LHCN-M2 (cell line): Measurements from ENCODE around the gene PRKAG1. TPM values are rescaled to one million over a fixed set of nuclear protein-coding genes. Genes with fewer than 3 reads are reported as not detected.

ENCODE experiments used
- DNase-seq: peaks from one replicate; pipeline ENCODE4 v3.0.0-alpha.2; 2012; ENCODE audit warnings: low read depth
- total RNA-seq: library from RNA; depleted of rRNA; stranded (reverse); fragments of >200 nt; gene quantifications from 2 replicates; pipeline ENCODE4 v1.2.3, GENCODE V29; 2014

Gene PRKAG1
- total RNA-seq, 1 experiment from 2014 or later = 77.4 TPM

- DNase-seq = no peak
These were observed 13.1 kb upstream of the PRKAG1 start for GRCh38 chr12:49031573-49032161.

GRCh38 chr12:49030714-49031572, 12.4 kb upstream of the PRKAG1 start:
- no peak for DNase-seq

GRCh38 chr12:49030119-49030518, 11.5 kb upstream of the PRKAG1 start:
- DNase-seq = no peak

DNA sequence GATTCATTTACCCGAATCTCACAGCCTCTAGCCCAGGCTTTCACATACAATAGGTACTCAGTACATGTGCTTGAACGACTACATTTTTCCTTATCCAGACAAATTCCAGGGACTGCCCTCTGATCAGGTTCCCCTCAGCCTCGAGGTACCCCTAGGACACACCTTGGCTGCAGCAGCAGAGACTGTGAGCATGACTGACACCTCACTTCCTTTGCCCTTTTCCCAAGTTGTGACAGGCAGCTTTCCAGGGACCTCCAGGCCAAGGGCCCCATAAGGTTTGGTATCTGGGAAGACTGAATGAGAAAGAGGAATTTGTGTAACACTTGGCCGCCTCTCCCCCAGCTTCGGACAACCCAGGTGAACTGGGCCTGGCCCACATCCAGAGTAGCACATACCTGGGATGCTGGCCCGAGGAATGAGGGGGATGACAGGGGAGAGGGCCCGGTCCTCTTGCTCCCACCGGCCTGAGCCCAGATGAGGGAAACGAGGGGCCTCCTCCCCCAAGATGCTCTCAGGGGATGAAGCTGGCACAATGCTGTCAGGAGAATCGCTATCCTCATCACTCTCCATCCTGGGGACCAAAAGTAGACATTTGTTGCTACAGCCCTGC, 10.2 kb upstream of the PRKAG1 start:
- DNase-seq = no peak

DNA sequence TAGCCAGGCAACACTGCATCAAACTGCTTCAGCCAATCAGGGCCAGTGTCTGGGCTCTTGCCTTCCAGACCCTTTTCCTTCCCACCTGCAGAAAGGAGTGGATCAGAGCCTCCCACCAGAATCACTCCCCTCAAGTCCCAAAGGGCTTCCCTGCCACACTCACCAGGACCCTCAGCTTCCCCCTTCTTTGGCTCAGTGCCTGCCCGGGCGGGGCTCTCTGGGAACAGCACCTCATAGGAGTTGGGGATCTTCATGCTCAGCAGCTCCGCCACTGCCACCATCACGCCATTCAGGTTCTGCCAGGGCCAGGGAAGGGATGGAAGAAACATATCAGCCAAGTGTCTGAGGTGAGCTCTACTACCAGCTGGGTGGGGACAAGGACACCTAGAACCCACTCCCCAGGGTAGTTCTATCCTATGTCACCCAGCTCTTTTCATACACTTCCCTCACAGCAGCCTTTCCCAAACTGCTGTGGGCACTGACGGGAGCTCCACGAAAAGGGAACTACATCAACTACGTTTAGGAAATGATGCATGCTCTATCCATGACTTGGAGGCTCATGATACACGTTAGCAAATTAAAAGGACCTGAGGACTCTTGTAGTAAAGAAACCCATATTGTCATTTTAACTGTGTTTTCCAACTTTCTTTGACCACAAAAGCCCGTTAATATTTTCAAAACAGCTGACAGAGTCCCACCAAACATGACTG, 9.4 kb upstream of the PRKAG1 start:
- no peak for DNase-seq

- no peak for DNase-seq
These were observed 8.3 kb upstream of the PRKAG1 start for GRCh38 chr12:49026678-49027480.

DNA sequence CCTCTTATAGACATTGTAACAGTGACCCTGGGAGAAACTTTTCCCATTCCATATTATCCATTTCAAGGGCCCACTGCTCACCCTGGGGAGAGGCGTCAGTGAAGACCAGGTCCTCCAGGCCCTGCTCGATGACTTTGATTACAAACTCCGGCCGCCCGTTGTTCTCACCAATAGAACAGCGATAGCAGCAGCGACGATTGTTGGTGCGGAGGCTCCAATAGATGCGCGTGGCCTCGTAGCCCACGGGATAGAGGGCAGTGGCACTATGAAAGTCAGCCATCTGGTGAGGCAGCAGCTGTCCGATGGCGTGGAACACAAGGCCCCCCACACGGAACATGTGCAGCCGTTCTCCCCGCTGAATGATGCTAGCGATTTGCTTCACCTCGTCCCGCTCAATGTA, 7.5 kb upstream of the PRKAG1 start:
- DNase-seq = no peak

DNA sequence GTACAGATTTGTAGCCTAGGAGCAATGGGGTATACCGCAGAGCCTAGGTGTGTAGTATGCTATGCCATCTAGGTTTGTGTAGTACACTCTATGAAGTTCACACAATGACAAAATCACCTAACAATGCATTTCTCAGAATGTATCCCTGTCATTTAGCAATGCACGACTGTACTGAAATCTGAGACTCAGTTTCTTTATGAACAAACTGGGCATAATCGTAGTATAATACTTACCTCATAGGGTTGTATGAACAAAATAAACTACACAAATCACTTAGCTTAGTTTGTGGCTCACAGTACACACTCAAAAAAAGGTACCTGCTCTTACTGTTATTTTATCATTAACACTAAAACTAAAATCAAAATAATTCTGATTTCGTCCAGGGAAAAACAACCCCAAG, 6.9 kb upstream of the PRKAG1 start:
- DNase-seq = no peak

DNA sequence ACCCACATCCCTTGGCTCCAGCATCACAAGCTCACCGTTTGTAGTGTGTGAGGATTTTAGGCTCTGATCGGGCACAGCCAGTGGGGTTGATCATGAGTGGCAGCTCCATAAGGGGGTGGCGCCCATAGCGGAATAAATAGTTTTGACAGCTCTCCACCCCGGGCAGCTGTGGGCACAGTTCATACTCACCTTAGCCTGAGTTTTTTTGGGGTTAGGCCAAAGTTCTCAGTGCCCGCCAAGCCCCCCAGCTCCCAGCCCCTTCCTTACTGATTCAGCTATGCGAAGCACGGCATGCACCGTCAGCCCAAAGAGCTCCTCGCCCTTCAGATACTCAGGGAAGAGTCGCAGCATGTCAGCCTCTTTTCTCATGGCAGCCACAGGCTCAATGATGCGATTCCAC, 6.0 kb upstream of the PRKAG1 start:
- DNase-seq = no peak

GRCh38 chr12:49023812-49024211, 5.2 kb upstream of the PRKAG1 start:
- DNase-seq = no peak

DNA sequence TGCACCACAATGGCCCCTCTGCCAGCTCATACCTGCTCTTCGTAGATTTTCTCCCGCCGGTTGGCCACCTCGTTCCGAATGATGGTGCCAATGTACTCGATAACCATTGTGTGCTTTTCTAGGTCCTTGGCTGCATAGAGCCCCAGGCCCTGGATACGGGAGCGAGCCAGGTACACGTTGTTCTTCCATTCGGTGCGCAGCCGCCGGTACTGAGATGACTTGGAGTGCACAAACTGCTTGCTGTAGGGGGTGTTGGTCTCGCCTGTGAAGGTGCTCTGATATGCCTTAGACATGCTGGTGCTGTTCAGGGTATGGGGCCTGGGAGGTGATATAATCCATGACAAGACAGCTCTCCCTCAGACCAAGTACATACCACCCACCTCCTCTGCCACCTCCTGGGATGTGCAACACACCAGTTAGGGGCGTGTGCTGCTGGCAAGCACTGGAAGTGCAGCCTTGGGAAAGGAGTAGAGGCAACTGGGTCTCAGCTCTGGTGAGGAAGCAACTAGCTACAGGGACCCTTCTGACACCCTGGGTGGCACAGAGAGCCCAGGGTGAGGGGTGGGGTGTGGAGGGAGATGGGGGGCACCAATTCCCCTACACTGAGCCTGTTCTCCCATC, 4.1 kb upstream of the PRKAG1 start:
- no peak for DNase-seq

GRCh38 chr12:49021292-49021915, 2.8 kb upstream of the PRKAG1 start:
- DNase-seq = no peak

DNA sequence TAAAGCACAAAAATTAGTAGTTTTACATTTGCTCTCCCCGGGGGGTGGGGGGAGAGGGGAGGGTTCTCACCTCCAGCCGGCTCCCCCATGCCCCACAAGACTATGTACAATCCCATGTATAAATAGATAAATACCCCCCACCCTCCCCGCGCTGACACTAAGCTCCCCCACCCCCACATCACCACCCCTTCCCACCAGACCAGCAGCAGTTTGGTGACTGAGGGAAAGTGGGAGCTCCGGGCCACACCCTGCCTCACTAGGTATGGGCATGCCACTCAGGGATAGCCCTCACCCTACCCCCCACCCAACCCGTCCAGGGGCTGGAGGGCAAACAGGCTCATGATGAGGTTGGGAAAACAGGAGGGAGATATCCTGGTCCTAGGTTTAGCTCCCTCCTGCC, 1.9 kb upstream of the PRKAG1 start:
- DNase-seq = no peak

DNA sequence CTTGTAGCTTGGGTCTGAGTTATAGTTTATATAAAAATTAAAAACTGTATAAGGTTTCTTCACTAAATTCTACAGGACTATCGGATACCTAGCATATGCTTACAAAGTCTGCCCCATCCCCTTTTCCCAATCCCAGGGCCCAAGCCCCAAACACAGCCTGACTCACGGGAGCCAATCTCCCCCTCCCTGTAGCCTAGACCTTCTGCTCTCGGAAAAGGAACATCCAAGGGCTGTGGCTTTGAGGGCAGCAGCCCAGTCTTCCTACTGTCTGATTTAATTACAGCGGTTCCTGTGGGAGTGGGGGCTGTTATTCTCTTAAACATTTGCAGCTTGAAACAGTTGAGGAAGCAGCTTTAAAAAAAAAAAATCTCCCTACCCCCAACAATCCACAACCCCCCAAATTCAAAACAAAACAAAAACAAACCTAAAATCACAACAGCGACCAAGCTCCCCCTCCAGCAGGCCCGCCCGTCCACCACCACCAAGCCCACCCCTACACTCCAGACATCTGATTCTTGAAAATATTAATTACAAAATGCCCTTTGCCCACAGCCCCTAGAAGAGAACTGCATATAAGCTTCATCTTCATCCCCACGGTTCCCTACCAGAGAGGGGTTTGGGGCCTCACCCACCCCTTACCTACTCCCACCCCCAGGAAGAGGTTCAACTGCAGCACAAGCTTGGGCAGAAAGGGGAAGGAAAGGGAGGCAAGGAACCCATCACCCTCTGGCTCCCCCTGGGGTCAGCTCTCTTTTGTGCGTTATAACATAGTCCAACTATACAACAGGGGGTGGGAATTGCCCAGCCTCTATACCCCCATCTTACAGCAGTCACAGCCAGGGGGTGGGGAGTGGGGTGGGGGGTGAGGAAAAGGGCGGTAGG, 1.1 kb upstream of the PRKAG1 start:
- peak; percentile 62 for DNase-seq

DNA sequence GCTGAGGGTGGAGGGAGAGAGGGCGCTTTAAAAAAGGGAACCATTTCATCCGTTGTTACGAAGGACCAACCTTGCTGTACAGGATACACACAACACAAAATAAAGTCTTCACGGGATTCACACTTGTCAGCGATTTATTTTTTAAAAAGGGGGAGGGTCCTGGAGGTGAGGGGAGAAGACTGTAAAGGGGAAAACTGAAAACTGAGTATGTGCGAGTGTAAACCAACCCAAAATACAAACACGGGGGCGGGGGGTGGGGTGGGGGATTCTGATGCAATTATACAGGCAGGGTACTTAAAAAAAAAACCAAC, 499 bp upstream of the PRKAG1 start:
- no peak for DNase-seq

DNA sequence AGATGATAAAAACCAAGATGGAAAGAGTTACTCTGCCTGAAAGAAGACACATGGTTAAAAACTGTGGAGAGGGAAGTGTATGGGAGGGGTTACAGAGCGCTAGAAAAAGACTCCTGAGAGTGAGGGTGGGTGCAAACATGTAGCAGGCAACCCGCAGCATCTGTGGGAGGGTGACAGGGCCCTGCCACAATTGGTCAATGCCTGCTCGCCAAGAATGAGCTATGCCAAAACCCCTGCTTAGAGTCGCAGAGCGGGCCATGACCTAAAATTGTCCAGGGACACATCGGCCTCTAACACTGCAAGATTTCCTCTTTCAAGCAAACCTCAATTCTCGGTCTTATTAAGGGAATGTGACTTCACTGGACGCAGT, 700 bp downstream of the PRKAG1 start:
- DNase-seq = peak; percentile 46

- no peak for DNase-seq
These were observed 3.4 kb downstream of the PRKAG1 start for GRCh38 chr12:49015196-49015595.

- peak; percentile 63 for DNase-seq
These were observed 4.0 kb downstream of the PRKAG1 start for GRCh38 chr12:49014547-49014946.

- DNase-seq = no peak
These were observed 5.1 kb downstream of the PRKAG1 start for GRCh38 chr12:49013428-49013827.

- no peak for DNase-seq
These were observed 5.8 kb downstream of the PRKAG1 start for GRCh38 chr12:49012739-49013138.
